ENCODE data around the gene ASPRV1.

The ASPRV1 gene

DNA sequence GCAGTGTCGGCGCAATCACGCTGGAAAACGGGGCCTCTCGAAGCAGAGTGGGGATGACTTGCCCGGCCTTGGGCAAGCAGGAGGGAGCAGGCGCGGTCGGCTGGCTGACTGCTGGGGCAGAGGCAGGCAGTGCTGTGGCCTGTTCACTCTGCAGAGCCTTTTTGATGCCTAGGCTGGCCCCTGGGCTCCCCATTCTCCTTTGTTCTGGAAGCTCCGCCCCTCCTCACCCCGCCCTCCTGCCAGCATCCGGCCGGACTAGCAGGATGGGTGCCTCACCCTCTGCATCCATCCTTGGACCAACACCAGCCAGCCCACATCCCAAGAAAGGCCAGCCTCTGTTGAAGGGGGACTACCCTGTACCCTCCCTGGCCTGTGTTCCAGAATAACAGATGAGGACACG is at the start of gene ASPRV1:
ASPRV1 (minus strand) TSS at position 136 of the 400 bp plus-strand sequence. CDS start 195 bp downstream, outside the sequence.
- in situ Hi-C loops (cut with HindIII; ENCODE audit: low sequenced_read_pairs): no loop called here

DNA sequence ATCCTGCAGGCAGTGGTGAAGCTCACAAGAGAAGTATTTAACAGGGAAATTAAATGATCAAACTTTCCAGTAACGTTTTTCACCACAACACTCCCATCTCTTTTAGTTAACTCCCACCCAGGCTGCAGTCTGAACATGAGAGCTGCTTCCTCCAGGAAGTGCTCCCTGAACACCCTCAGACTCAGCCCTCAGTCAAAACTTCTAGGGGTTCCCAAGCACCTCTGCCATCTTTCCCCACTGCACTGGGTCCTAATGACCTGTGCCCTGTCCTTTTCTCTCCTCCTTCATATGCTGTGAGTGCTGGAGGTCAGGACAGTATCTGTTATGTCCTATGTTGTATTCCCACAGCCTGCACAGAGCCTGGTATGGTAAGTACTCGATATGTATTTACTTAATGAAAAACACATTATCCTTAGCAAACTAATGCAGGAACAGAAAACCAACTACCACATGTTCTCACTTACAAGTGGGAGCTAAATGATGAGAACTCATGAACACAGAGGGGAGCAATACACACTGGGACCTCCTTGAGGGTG is 49.2 kb upstream of the ASPRV1 start:
- in situ Hi-C loops (cut with HindIII; ENCODE audit: low sequenced_read_pairs): no loop called here

DNA sequence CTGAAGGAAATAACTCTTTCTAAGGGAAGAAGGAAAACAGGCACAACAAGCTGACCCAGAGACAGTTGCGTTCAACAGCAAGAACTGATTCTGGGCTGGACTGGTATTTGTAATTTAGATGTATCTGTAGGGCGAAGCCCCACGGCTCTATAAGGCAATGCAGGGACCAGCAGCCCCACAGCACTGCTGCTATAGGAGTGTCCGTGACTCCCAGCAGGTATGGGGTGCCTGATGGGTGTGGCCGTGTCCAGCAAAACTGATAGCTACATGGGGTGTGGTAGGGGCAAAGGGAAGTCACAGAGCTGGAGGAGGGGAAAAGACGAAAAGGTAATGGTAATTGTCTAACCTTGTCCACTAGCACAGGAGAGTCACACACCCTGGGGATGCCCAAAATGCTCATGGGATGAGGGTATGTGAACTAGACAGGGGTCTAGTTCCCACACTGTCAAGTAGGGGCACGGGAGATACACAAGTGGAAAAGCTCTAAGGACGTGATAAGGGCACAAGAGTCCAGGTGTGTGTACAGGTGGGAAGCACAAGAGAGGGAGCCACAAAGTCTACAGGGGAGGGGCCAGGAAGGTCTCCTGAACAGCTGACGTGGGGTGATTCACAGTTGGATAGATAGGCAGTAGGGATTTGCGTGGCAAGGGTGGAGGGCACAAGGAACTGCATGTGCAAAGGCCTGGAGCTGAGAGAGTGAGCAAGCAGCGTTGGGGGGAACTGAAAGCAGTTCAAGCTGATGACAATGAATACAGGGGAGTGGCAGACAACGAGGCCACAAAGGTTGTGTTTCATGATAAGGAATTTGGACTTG is 48.5 kb upstream of the ASPRV1 start:
- in situ Hi-C loops (cut with HindIII; ENCODE audit: low sequenced_read_pairs): loop anchor here (5.0 kb wide), 1 partner anchor 52 kb away; no protein-coding TSS in a partner anchor

DNA sequence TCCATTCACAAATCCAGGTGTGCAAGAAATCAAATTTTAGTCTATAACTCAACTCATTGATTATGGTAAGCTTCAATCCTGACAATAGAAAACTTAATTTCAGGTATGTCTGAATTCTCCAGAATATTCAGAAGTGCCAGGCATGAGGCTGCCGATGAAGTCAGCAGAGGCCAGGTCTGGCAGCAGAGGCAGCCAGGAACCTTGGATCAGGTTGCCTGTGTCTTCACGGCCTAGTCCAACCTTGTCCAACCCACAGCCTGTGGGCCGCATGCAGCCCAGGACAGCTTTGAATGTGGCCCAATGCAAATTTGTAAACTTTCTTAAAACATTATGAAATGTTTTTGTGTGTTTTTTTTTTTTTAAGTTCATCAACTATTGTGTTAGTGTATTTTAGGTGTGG is 46.9 kb upstream of the ASPRV1 start:
- in situ Hi-C loops (cut with HindIII; ENCODE audit: low sequenced_read_pairs): loop anchor here (5.0 kb wide), 1 partner anchor 54 kb away; no protein-coding TSS in a partner anchor

DNA sequence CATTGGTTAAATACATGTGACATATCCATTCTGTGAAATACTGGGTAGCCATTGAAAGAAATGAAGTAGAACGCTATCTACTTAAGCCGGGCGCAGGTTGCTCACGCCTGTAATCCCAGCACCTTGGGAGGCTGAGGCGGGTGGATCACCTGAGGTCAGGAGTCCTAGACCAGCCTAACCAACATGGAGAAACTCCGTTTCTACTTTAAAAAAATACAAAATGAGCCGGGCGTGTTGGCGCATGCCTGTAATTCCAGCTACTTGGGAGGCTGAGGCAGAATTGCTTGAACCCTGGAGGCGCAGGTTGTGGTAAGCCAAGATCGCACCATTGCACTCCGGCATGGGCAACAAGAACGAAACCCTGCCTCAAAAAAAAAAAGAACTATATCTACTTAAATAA is 45.7 kb upstream of the ASPRV1 start:
- in situ Hi-C loops (cut with HindIII; ENCODE audit: low sequenced_read_pairs): loop anchor here (5.0 kb wide), 1 partner anchor 55 kb away; no protein-coding TSS in a partner anchor

DNA sequence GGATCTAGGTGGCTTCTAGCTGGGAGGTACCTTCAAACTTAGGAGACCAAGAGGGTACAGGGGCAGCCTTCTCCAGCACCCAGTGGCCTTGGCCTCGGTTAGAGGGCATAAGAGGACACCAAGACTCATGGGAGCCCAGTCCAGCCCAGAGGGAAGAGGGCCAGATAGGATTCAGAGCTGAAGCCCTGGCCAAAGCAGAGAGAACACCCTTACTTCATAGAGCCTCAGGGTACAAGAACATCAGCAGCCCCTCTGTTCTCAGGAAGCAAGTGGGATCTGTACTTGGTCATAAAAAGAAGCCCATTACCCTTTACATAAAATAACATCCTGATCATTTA is 45.0 kb upstream of the ASPRV1 start:
- in situ Hi-C loops (cut with HindIII; ENCODE audit: low sequenced_read_pairs): loop anchor here (5.0 kb wide), 1 partner anchor 56 kb away; no protein-coding TSS in a partner anchor

DNA sequence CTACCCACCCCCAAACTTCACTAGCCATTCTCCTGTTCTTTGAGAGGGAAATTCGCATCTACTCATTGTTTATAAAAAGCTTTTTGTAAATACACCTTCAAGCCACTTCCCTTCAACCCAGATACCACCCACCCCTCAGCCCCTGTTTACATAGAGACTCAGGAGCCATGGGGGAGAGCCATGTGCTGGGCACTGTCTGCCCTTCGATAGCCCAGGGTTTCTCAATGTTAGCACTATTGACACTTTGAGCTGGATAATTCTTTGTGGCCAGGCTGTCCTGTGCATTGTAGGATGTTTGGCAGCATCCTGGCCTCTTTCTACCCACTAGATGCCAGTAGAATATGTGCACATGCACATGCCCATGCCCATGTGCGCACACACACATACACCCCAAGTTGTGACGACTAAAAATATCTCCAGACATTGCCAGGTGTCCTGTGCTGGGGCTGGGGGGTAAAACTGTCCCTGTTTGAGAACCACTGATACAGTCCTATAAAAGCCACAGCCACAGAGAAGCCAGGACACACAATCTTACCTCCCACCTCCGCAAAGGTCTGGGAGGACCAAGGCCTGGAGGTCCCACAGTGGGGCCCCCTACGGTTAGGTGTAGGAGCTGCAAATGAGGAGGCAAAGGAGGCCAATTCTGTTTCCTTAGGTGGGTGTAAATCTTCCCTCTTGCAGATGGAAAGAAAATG is 44.5 kb upstream of the ASPRV1 start:
- in situ Hi-C loops (cut with HindIII; ENCODE audit: low sequenced_read_pairs): loop anchor here (5.0 kb wide), 1 partner anchor 56 kb away; no protein-coding TSS in a partner anchor

DNA sequence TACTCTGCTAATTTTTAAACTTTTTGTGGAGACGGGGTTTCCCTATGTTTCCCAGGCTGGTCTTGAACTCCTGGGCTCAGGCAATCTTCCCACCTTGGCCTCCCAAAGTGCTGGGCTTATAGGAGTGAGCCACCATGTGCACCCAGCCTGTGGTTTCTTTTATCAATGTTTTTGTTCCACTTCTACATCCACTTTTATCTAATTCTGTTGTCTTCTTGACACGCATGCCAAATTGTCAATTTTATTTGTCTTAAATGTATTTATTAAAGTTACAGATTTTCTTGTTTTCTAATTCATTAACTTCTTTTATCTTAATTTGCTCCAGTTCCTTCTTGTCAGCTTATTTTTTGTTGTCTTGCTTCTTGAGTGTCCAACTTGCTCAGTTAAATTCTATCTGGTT is 43.8 kb upstream of the ASPRV1 start:
- in situ Hi-C loops (cut with HindIII; ENCODE audit: low sequenced_read_pairs): loop anchor here (5.0 kb wide), 1 partner anchor 57 kb away; no protein-coding TSS in a partner anchor

DNA sequence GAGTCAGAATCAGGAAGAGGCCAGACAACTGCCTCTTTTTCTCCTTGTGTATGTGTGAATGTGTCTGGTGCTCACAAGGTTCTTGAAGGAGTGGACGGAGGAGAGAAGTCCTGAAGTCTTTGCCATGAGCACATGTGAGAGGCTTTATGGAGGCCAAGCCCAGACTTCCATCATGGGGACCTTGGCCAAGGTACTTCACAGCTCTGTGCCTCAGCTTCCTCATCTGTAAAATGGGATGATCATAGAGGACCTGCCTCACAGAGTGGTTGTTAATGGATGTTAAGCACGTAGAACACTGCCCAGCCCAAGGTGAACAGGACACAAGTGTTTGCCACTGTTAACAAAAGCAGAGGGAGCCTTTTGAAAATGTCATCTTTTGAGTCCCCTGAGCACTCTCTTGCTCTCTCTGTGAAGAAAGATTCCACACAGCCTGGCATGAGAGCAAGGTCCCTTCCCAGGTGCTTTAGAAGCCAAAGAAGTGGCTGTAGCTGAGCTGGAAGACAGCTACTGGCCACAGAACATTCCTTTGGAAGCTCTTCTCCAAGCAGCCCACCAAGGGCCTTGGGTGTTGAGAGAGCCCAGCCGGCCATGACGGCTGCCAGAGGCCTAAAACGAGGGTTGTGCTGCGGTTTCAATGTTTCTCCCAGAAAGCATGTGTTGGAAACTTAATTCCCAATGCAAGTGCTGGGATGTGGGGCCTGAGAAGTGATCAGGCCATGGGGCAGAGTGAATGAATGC is 41.8 kb upstream of the ASPRV1 start:
- in situ Hi-C loops (cut with HindIII; ENCODE audit: low sequenced_read_pairs): loop anchor here (5.0 kb wide), 1 partner anchor 66 kb away; no protein-coding TSS in a partner anchor

DNA sequence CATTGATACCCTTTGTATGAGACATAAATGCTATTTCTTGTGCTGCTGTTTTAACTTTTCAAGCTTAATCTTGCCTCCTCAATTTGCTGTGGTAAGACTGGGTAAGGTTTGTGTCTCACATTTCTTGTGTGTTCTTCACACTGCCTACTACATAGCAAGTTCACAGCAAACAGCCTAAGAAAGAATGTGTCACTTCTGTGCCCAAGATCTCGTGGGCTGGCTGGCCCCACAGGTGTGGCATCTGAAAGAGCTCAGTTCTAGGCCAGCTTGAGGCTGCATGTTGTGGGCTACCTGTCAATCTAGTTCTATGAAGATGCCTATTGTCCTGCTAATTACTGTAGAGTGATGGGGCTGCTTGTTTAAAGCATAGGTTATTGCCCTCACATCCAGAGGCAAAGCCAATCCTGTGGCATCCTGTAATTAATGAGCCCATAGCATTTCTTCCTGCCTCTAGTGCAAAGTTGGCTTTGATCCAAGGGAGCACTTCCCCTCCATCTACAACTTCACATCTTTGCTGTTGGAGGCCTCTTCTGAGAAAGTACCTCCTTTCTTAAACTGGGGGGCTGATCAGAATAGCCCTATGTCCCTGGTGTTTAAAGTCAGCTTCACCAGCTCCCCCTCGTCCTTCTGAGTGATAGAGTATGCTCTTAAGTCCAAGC is 40.9 kb upstream of the ASPRV1 start:
- in situ Hi-C loops (cut with HindIII; ENCODE audit: low sequenced_read_pairs): loop anchor here (5.0 kb wide), 1 partner anchor 65 kb away; no protein-coding TSS in a partner anchor

DNA sequence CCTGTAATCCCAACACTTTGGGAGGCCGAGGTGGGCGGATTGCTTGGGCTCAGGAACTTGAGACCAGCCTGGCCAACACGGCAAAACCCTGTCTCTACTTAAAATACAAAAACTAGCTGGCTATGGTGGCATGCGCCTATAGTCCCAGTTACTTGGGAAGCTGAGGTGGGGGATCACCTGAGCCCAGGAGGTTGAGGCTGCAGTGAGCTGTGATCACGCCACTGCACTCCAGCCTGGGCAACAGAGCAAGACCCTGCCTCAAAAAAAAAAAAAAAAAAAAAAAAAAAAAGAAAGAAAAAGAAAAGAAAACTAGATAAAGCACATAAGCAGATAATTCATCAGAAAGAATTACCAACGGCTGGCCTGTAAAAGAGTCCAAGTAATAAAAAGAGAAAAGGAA is 39.1 kb upstream of the ASPRV1 start:
- in situ Hi-C loops (cut with HindIII; ENCODE audit: low sequenced_read_pairs): loop anchor here (5.0 kb wide), 1 partner anchor 63 kb away; no protein-coding TSS in a partner anchor

DNA sequence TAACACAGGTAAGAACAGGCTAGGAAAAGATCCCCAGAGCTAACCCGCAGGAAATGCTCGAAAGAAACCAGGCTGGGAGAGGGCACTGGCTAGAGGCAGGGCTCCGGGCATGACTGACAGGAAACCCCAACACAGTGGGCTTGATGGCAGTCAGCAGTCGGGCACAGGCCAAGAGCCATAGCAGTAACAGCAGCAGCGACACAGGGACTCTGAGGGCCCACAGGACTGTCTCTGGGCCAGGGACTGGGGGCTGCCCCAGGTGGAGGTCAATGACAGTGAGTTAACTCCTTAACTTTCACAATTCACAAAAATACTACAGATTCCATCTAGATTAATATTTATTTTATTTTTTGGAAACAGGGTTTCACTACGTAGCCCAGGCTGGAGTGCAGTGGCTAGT is 37.3 kb upstream of the ASPRV1 start:
- in situ Hi-C loops (cut with HindIII; ENCODE audit: low sequenced_read_pairs): no loop called here

DNA sequence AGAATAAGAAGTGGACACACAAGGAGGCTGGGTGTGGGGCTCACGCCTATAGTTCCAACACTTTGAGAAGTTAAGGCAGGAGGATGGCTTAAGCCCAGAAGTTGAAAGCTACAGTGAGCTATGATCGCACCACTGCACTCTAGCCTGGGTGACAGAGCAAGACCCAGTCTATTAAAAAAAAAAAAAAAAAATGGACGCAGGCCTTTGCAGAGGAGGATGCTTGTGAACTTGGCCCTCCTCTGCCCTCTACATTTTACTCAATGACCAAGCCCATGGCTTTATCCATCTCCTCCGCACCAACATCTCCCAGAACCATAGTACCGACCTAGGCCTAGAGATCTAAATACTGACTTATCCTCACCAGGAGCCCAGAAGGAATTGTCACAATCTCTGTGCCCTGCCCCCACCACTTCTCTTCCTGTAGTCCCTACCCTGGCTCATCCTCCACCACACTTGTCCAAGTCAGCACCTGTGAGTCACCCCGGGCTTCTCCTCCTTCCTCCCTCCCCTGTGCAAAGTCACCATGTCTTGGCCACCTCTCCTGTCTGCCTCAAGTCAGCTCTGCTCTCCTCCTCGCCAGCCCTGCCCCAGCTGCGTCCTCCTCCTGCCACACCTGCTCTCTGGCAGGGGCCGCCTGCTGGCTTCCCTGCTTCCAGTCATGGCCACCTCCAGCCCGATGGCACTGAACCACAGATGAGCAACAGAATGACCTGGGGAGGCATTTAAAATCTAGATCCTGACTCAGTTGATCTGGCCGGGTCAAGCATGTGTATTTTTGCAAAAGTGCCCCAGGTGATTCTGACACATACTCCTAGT is 35.8 kb upstream of the ASPRV1 start:
- in situ Hi-C loops (cut with HindIII; ENCODE audit: low sequenced_read_pairs): no loop called here

DNA sequence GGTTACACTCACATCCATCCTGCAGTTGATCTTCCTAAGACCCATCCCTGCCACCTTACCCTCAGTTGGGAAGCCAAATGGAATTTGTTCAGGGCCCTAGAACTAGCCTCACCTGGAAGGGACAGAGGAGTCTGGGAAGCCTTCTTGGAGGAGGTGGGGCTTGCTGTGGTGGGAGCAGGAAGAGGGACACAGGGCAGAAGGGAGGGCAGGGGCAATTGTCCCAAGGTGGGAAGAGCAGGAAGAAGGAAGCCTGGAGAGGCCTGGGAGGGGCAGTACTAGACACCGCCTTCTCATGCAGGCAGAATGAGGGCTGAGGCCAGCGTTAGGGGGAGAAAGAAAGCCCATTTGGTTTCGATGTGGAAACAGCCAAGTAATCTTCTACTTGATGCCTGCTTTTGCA is 34.1 kb upstream of the ASPRV1 start:
- in situ Hi-C loops (cut with HindIII; ENCODE audit: low sequenced_read_pairs): no loop called here

DNA sequence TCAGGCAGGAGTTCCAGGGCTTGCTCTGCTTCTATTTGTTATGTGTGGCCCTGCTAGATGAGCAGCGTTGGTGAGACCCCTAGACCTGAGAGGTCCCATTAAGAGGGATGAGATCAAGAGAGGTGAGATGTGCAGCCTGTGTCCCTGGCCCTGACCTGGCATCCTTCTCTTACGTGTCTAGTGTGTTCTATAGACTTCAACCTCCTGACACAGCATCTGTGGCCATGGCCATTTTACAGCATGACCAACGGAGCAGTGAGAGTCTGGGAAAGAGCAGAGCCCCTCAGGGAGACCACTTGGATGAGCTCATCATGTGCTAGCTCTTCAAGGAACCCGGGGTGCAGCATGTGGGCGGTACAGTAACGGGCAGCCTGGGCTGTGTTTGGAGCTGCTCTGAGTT is 32.7 kb upstream of the ASPRV1 start:
- in situ Hi-C loops (cut with HindIII; ENCODE audit: low sequenced_read_pairs): no loop called here

DNA sequence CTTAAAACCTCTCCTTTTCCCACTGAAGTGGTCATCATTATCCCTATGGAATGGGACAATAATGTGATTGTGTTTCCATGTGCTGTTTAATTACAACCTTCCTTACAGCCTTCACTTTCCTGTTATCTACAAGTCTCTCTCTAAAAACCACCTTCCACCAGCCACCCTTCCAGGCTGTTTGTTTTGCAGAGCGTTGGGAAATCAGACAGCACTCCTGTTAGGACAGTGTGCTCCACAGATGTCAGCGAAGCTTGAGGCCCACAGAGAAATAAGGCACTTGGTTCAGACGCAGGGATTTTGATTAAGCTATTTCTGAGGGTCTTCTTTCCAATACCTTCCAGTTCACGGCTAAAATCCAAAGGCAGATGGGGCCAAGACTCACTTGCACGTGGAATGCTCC is 32.3 kb upstream of the ASPRV1 start:
- in situ Hi-C loops (cut with HindIII; ENCODE audit: low sequenced_read_pairs): no loop called here

DNA sequence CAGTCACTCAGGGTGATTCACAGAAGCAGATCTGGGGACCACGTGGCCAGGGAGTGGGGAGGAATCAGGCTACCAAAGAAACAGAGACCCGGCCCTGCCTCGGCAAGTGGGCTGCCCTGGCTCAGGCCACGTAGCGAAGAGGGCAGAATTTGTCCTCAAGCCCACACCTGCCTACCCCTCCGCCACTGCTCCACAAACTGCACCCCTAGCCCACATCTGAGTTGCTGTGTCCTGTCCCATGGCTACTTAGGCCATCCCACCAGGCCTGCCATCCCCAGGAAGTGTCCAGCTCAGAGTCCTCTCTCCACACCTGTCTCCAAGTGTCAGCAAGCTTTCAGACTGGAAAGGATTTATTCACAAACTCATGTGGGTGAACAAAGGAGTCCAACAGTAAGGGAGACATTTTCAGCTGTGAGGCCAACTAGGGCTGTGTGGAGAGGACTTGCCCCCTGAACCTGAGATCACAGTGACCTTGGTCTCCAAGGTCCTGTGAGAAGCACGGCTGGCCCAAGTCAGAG is 31.7 kb upstream of the ASPRV1 start:
- in situ Hi-C loops (cut with HindIII; ENCODE audit: low sequenced_read_pairs): no loop called here

DNA sequence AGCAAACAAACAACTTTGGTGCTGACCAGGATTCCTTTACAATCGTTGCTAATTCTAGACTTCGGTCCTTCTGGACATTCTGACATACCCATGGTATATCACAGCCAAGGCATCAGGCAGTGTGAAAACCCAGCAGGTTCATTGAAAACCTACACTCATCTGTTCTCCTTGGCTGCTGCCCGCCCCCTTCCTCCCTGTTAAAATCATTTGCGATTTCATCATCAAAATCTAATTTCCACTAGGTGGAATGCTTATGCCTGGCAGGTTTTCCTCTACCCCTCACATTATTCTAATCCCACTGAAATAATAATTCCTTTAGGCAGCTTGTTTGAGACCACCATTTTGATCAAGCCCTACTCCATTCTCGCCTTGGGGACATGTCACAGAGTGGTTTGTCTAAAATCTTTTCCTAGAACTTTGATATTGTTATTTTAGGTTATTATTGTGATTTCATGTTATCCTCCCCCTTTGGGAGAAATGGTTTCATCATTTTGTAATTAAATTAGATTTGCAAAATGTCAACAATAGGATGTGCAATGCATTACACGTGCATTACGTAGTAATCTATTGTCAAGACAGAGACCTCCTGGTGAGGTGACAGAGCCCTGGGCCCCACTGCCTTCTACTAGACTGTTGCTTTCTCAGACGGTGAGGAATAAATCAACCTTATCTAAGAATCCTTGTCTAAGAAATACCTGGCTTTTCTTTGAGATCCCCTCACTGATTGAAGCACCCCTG is 31.0 kb upstream of the ASPRV1 start:
- in situ Hi-C loops (cut with HindIII; ENCODE audit: low sequenced_read_pairs): no loop called here
